HG03159 (cell line): ENCODE data around the gene B3GNT7.
"Not testable (repeated sequence)": the region's sequence is repeated elsewhere in the genome, so short reads cannot be mapped to it uniquely, and the experiment has no call there.

Experiments
- ATAC-seq: cut with Tn5 transposase; IDR thresholded peaks from one replicate; pipeline ENCODE4 v1.9.1; 2021; ENCODE audit warnings: mild to moderate bottlenecking, moderate library complexity; ENCODE audit not compliant: unreplicated experiment

B3GNT7 gene

DNA sequence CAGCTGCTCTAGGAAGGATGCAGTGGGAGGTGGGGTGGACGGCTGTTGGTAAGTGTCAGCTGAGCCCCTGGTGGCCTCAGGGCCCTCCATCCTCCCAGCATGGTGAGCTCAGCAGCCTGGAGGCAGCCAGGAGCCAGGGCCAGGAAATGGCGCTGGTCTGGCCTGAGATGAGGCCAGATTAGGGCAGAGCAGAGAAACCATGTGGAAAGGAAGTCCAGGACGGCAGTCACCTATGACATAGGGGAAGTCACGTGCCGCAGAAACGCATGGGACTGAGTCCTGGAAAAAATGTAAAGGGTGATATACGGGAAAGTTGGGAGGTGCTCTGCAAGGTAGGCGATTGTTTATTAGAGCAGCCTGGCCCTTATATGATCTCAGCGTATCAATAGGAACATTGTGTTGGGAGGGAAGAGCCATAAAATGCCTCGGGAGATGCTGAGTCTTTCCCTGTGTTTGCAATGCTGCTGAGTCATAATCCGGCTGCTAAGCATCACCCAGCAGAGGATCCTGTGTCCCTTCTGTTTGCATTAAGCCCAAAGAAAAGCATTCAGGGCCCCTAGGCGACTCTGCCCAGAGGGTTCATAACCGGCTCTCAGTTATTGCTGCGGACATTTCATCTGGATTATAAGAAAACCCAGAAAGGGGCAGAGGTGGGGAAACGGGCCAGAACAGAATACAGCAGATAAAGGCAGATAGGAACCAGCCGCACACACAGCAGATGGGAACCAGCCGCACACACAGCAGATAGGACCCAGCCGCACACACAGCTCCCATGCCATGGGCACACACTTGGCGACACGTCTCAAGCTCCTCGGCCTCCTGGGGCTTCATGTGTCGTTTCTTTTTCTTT is 30.3 kb upstream of the B3GNT7 start:
- no peak for ATAC-seq

DNA sequence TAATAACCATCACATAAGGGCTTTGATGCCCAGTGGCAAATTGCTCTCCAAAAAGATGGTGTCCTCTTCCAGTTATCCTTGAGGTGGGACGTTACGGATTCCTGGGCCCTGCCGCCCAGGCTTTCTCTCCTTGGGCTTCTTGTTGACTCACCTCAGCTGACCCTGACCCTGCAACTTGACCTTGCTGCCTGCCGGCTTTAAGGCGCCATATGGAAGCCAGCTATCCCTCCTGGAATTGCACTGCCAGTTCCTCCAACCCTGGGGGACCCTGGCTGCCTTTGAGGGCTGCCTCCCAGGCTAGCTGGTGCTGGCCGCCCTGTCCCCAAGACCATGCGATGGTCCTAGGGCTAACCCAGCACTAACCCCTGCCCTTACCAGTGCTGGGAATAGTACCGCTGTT is 28.3 kb upstream of the B3GNT7 start:
- ATAC-seq = no peak

DNA sequence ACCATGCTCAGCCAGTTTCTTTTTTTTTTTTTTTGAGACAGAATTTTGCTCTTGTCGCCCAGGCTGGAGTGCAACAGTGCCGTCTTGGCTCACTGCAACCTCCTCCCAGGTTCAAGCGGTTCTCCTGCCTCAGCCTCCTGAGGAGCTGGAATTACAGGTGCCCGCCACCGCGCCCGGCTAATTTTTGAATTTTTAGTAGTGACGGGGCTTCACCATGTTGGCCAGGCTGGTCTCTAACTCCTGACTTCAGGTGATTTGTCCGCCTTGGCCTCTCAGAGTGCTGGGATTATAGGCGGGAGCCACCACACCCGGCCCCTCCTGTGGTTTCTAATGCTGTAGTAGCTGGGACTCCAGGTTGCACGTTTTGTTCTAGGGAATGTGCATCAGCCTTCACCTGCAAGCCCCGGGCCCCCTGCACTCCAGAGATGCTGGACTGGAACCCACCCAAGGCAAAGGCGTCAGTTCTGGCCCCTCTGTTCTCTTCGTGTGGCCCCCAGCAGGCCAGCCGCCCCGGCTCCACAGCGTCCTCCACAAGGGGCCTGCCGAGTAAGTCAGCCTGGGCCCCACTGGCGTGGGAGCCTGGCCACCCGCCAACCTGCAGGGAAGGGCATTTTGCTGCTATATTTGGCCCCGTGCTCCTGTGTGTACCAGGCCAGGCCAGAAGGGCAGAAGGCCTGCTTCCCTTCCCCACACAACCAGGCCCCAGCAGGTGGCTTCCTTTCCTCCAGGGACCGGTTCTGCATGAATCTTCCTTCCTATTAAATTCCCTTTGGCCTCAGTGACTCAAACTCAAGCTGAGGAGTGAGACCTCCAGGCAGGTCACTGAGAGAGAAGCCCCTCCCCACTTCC is 25.7 kb upstream of the B3GNT7 start:
- no peak for ATAC-seq

DNA sequence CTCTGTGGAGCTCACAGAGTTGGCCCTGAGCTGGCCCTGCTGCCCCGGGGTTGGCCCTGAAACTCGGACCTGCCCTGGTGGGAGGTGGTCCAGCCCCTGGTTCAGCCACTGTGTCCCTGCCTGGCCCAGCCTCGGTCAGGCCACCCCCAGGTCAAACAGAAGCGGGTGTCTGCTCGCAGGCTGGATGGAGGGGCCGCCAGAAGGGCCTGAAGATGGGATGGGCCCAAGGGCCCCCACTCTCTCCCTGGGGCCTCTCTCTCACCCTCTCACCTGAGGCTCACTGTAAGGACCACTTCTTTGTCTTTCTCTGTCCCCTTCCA is 25.1 kb upstream of the B3GNT7 start:
- ATAC-seq = no peak

DNA sequence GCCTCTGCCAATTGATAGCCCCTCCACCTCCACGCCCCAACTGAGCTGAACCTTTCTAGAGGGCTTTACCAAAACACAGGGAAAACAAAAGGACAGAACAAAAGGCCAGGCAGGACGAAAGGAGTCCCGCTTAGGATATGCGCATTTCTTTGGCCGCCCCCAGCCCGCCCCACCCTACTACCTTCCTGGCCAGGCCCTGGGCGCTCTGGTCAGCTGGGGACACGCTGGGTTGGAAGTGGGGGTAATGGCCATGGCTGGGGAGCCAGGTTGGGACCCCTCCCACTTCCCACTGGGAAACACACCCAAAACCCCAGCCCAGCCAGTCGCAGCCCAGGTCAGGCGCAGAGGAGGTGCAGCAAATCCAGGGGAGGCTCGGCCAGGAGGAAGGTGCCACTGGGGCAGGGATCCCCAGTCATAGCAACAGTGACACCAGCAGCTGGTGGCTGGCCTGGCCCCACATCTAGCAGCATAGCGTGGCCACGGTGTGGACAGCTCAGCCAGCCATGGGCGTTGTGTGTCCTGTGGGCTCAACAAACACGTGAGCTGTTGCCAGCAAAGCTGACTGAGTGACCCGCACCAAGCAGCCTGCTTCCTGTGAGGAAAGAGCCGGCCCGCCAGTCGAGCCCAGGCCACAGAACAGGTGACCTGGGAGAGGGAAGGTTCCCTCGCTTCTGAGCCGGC is 24.6 kb upstream of the B3GNT7 start:
- no peak for ATAC-seq

DNA sequence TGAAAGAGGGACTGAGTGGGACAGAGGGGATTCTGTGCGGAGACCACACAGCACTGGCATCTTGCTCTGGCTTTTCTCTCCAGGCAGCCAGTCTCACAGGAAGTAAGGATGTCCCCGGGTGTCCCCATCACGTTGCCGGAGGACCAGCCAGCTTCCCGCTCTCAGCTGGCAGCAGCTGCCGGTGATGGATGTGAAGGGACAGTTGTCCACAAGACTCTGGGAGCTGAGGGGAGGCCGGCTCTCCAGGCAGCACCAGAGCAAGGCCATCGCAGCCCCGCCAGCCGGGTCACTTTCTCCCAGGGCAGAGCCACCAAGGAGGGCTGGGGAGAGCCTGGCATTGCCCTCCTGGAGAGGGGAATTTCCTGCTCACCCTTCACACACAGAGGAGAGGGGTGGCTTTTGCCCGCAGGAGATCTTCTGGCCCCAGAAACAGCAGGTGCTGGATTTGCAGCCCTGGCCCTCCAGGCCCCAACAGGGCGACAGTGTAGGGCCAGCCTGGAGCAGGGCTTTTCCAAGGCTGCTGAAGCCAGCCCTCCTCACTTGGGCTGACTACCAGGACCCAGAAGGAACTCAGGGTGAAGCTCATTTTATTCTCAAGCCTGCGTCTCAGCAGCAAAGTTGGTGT is 24.0 kb upstream of the B3GNT7 start:
- no peak for ATAC-seq

DNA sequence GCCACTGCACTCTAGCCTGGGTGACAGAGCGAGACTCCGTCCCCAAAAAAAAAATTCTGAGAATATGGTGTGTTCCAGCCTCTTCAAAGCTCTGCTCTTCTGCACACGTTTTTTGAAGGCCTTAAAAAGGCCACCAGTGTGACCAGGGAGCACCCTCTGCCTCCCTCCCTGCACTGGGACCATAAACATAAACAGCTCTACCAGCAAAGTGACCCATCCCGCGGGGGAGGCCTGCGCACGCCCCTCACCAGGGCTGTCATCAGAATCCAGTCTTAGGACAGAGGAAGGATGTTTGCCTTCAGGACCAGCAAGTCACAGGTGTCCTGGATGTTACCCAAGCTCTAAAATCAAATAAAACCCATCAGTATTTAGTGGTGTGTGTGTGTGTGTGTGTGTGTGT is 23.2 kb upstream of the B3GNT7 start:
- ATAC-seq = no peak

DNA sequence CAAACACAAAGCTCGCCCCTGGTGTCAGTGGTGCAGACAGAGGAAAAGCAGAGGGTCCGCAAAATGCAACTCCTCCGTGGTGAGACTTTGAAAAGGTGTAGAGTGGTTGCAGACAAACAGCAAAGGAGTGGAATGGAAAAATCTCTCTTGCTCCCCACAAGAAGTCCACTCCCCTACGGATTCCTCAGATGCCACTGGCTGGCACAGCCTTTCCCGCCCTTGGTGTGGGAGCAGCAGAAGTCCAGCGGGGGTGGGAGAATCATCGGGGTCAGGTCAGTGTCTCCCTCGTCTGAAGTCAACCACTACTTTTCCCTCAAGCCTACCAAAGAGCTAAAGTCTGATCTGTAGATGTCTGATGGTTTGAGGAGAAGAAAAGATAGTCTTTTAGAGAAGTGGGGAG is 22.3 kb upstream of the B3GNT7 start:
- ATAC-seq = no peak

DNA sequence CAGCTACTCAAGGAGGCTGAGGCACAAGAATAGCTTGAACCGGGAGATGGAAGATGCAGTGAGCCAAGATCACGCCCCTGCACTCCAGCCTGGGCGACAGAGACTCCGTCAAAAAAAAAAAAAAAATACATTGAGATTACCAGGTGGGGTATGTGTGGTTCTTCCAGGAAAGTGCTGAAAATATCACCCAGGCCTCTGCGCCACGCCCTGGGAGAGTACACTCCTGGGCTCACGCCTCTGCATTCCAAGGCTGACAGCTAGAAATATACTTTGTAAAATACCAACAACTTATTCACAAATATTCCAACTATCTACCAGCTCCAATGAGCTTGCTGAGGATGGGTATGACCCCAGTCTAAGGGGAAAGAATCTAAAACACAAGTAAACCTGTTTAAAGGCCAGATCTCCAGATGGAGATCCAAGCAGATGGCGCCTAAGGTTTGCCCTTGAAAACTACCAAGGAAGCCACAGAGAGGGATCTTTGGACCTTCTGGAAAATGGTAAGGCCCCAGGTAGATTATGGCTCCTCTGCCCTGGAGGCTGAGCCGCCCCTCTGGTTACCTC is 21.6 kb upstream of the B3GNT7 start:
- ATAC-seq = no peak

DNA sequence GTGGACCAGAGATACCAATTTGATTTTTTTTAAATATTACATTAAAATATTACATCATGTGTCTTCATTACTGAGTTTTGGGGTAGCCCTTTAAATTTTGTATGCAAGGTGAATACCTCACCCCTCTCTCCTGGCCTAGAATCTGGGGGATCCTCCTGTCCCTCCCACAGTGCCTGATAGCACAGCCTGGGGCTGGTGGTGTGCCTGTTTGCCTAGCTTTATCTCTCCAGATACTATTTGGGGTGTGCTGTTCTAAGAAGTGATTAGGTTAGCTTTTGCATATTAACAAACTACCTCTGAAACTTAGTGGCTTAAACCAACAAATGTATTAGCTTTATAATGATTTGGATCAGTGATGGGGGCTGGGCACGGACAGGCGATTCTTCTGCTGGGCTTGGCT is 20.7 kb upstream of the B3GNT7 start:
- no peak for ATAC-seq

DNA sequence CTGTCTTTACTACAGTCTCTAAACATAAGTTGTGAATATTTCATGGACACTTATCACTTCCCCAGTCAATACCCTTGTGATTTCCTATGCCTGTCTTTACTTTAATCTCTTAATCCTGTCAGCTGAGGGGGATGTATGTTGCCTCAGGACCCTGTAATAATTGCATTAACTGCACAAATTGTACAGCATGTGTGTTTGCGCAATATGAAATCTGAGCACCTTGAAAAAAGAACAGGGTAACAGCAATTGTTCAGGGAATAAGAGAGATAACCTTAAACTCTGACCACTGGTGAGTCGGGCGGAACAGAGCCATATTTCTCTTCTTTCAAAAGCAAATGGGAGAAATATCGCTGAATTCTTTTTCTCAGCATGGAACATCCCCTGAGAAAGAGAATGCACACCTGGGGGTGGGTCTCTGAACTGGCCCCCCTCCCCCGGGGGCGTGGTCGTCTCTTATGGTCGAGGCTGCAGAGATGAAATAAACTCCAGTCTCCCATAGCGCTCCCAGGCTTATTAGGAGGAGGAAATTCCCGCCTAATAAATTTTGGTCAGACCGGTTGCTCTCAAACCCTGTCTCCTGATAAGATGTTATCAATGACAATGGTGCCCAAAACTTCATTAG is 19.4 kb upstream of the B3GNT7 start:
- not testable (repeated sequence) for ATAC-seq

DNA sequence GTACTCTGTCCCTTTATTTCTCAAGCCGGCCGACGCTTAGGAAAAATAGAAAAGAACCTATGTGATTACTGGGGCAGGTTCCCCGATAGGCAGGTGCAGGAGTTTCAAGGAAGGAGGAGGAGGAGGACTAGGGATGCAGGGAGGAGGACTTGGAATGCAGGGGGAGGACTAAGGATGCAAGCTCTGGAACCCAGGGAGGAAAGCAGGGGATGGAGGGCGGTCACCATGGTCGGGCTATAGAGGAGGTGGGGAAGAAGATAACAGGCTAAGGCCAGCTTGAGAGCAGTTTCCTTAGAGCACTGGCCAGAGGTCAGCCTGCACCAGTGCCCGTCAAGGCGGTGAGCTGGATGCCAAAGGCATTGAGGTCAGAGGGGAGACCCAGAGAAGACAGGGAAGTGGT is 18.7 kb upstream of the B3GNT7 start:
- no peak for ATAC-seq

DNA sequence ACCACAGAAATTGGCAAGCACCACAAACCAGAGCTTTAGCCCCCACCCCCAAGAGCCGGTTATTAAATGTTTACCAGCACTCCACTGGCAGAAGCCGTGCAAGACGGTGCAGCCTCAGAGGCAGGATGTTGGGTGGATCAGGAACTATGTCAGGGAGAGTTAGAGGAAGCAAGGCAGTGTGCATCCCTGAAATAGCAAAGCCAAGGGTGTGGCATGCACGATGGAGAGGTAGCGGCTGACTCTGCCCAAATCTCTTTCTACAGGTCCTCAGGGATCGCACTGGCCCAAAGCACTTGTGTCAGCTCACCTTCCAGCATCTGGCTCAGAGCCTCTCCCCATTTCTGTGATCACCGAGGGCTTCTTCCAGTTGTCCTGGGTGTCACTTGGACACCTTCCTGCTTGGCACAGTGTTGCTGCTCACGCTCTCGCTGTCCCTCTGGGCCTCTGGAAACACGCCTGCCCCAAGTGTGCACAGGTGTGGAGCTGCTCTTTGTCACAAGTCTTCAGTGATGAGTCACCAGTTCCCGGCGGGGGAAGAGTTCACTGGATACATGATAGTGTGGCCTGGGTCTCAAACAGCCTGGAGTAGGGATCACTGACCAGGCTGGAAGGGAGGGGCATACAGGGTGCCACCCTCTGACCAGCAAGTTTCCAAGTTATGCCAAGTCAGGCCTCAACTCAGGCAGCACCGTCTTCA is 17.3 kb upstream of the B3GNT7 start:
- ATAC-seq = no peak

DNA sequence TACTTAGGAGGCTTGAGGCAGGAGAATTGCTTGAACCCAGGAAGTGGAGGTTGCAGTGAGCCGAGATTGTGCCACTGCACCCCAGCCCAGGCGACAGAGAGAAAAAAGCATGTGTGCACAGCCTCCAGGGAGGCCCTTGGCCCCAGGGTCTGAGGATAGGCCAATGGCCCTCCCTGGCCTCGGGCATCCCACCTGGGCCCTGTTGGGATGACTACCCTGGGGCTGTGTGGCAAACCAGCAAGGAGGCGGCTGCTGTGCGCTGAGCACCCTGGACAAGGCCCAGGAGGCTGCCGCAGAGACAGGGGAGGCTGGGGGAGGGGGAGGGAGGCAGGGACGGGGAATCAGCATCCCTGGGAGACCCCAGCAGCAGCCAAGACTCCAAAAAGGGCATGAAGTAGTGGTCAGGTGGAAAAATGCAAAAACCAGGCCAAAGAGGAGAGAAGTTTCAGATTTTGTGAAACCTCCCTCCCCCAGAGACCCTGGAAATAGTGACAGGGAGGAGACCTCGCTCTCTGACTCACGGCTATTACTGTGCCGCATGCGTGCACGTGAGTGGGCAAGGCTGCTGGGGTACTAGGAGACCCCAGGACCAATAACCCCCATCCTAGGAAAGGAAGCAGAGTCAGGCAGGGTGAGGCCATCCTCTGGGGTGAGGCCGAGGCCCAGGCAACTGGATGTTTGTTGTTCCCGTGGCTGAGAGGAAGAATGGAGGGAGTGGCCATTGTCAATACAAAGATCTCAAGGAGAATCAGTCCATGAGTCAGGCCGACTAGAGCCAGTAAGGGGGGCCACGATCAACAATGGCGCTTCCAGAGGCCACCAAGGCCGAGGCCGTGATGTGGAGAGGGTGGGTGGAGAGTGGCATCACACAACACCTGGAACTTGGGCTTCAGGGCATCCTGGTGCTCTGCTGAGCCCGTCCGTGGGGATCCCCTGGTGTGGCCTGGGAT is 16.0 kb upstream of the B3GNT7 start:
- ATAC-seq = no peak

DNA sequence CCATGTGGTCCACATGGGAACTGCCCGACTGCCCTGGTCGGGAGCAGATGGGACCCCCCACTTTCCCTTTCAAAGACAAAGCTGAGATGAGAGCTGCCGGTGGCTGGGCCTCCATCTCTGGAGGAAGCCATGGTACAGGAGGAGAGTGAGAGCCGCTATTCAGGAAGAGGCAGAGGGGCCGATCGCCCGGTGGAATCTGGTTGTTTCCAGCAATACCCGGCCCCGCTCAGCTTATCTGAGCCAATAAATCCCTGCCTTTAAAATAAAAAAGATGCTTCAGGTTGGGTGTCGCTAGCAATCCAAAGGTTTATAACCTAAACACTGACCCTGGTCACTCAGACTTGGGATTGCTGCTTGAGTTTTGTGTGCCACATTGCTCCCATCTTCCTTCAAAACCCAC is 15.2 kb upstream of the B3GNT7 start:
- no peak for ATAC-seq

DNA sequence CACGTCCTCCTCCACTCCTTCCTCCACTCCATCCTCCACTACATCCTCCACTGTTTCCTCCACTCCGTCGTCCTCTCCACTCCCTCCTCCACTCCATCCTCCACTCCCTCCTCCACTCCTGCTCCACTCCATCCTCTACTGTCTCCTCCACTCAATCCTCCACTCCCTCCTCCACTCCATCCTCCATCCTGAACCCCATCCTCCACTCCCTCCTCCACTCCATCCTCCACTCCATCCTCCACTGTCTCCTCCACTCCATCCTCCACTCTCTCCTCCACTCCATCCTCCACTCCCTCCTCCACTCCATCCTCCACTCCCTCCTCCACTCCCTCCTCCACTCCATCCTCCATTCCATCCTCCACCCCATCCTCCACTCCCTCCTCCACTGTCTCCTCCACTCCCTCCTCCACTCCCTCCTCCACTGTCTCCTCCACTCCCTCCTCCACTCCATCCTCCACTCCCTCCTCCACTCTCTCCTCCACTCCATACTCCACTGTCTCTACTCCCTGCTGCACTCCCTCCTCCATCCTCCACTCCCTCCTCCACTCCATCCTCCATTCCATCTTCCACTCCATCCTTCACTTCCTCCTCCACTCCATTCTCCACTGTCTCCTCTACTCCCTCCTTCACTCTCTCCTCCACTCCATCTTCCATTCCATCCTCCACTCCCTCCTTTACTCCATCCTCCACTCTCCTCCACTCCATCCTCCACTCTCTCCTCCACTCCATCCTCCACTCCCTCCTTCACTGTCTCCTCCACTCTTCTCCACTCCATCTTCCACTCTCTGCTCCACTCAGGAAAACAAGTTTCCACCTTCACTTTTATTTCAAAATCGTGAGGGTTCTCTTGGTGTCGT is 14.3 kb upstream of the B3GNT7 start:
- ATAC-seq = no peak

DNA sequence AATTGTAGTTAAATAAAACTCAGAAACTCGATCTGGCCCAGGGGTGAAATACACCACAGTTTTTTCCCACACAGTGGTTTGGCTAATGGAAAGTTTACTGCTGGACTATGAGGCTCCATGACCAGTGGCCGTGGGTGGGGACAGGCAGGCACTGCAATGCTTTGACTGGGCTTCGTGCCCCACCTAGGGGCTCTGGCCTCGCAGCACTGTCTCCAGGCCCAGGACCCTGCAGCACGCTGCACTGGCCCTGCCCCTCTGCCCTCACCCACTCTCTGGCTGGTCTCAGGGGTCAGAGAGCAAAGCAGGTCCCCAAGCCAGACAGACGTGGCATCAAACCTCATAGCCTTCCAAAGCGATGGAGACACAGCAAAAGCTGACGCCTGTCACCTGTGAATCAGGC is 13.4 kb upstream of the B3GNT7 start:
- no peak for ATAC-seq
